ENCODE data around the gene FAAP20.

GRCh38 chr1:2212274-2212531, 17.6 kb upstream of the FAAP20 start:
- TF ChIP-seq CTCF (IDR thresholded peaks at IDR 0.05 in 2 of 3, conservative IDR thresholded peaks at IDR 0.05 in 1 of 3; ENCODE audit: borderline replicate concordance in 1 of 3, insufficient read depth in 1 of 3, low read depth in 2 of 3, low read length in 2 of 3) = no peak
- TF ChIP-seq EZH2 (IDR thresholded peaks at IDR 0.05) = no peak
- TF ChIP-seq POLR2AphosphoS5 (IDR thresholded peaks at IDR 0.05; ENCODE audit: low read depth, low read length) = no peak
- TF ChIP-seq EGR1 (IDR thresholded peaks at IDR 0.05; ENCODE audit: low read depth) = no peak
- TF ChIP-seq RAD21 (IDR thresholded peaks at IDR 0.05; ENCODE audit: low read depth) = no peak
- TF ChIP-seq SRF (IDR thresholded peaks at IDR 0.05; ENCODE audit: low read depth) = no peak
- TF ChIP-seq EZH2phosphoT487 (IDR thresholded peaks at IDR 0.05; ENCODE audit: borderline replicate concordance) = no peak
- TF ChIP-seq SIN3A (IDR thresholded peaks at IDR 0.05; ENCODE audit: low read depth) = no peak
- no peak for TF ChIP-seq ZNF274 (IDR thresholded peaks at IDR 0.05; ENCODE audit: low read depth, low read length)
- no peak for TF ChIP-seq ZBTB33 (IDR thresholded peaks at IDR 0.05; ENCODE audit: extremely low read depth, insufficient replicate concordance, low read length)
- no peak for TF ChIP-seq ZFX (IDR thresholded peaks at IDR 0.05)
- no peak for TF ChIP-seq POLR2A (IDR thresholded peaks at IDR 0.05; ENCODE audit: borderline replicate concordance, extremely low read depth, insufficient read depth, insufficient read length)
